ENCODE measurements around the gene NOXO1.
"Not testable (repeated sequence)": the region's sequence is repeated elsewhere in the genome, so short reads cannot be mapped to it uniquely, and the experiment has no call there.

Gene NOXO1

DNA sequence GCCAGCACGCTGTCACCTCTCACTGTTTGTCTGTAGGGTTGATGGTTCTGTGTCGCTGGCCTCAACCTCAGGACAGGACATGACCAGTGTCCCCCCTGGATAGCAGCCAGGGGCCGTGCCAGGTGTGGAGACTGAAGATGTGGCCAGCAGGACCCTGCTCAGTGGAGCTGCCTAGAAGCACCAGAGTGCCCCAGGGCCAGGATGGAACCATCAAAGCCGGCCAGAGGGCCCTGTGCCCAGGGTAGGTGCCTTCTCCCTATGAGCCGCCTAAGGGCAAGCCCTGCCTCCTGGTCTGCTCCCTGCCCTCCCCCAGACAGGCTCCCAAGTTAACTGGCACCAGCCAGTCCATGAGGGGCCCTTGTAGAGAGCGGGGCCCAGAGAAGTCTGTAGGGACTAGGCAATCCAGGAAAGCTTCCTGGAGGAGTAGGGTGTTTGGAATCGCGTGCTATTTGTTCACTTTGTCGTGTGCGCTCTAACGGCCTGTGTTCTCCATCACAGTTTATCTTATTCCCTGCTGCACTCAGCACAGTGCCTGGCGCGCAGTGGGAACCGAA lies 22.5 kb downstream of the NOXO1 start:
- POLR2A ChIA-PET = no interaction called here
- peak overlapping the region; percentile 26 for H3K4me3 ChIP-seq (ENCODE audit: low read depth, low read length)
- CTCF ChIA-PET = interaction anchor here (3.2 kb wide), 1 partner anchor 93 kb away, joined by 11 read pairs; no protein-coding TSS in a partner anchor
- DNase-seq (ENCODE audit: low read depth, low spot score) = no peak
- TF ChIP-seq, protein P1, sequence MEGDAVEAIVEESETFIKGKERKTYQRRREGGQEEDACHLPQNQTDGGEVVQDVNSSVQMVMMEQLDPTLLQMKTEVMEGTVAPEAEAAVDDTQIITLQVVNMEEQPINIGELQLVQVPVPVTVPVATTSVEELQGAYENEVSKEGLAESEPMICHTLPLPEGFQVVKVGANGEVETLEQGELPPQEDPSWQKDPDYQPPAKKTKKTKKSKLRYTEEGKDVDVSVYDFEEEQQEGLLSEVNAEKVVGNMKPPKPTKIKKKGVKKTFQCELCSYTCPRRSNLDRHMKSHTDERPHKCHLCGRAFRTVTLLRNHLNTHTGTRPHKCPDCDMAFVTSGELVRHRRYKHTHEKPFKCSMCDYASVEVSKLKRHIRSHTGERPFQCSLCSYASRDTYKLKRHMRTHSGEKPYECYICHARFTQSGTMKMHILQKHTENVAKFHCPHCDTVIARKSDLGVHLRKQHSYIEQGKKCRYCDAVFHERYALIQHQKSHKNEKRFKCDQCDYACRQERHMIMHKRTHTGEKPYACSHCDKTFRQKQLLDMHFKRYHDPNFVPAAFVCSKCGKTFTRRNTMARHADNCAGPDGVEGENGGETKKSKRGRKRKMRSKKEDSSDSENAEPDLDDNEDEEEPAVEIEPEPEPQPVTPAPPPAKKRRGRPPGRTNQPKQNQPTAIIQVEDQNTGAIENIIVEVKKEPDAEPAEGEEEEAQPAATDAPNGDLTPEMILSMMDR (IDR thresholded peaks at IDR 0.05; ENCODE audit: insufficient read depth, low read length, missing control alignments) = no peak

DNA sequence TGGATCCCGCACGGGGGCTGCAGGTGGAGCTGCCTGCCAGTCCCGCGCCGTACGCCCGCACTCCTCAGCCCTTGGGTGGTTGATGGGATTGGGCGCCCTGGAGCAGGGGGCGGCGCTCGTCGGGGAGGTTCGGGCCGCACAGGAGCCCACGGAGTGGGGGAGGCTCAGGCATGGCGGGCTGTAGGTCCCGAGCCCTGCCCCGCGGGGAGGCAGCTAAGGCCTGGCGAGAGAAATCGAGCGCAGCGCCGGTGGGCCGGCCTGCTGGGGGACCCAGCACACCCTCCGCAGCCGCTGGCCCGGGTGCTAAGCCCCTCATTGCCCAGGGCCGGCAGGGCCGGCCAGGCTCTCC lies 23.2 kb downstream of the NOXO1 start:
- H3K4me3 ChIP-seq (ENCODE audit: low read depth, low read length); DNase-seq (ENCODE audit: low read depth, low spot score); POLR2A ChIA-PET: not testable (repeated sequence)
- CTCF ChIA-PET = interaction anchor here (3.2 kb wide), 1 partner anchor 93 kb away, joined by 11 read pairs; no protein-coding TSS in a partner anchor

DNA sequence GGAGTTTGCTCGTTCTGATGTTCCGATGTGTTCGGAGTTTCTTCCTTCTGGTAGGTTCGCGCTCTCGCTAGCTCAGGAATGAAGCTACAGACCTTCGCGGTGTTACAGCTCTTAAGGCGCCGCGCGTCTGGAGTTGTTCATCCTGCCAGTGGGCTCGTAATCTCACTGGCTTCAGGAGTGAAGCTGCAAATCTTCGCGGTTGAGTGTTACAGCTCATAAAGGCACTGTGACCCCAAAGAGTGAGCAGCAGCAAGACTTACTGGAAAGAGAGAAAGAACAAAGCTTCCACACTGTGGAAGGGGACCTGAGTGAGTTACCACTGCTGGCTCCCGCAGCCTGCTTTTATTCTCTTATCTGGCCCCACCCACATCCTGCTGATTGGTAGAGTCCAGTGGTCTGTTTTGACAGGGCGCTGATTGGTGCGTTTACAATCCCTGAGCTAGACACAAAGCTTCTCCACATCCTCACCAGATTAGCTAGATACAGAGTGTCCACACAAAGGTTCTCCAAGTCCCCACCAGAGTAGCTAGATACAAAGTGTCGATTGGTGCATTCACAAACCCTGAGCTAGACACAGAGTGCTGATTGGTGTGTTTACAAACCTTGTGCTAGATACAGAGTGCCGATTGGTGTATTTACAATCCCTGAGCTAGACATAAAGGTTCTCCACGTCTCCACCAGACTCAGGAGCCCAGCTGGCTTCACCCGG lies 23.7 kb downstream of the NOXO1 start:
- DNase-seq (ENCODE audit: low read depth, low spot score); POLR2A ChIA-PET; H3K4me3 ChIP-seq (ENCODE audit: low read depth, low read length): not testable (repeated sequence)
- CTCF ChIA-PET = interaction anchor here (3.2 kb wide), 1 partner anchor 92 kb away, joined by 11 read pairs; no protein-coding TSS in a partner anchor

DNA sequence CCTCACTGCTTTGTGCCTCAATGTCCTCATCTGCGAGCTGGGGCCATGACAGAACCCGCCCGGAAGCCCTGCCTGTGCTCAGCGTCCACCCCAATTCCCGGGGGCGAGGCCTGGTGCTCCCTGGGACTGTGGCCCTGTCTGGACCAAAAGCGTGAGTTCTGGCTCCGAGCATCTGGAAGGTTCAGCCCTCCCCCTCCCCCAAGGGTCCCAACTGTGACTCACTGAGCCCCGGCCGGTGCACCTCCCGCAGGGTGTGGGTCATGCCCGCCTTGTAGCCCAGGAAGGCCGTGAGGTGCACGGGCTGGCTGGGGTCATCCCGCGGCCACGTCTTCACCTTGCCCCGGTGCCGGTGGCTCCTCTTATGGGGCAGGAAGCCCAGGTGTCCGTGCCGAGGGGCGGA lies 27.5 kb downstream of the NOXO1 start:
- CTCF ChIA-PET = interaction anchor here (1.8 kb wide), 1 partner anchor 11 kb away, joined by 5 read pairs; the partner anchor contains the start of gene MSRB1
- no peak for DNase-seq (ENCODE audit: low read depth, low spot score)
- TF ChIP-seq, protein P1 (IDR thresholded peaks at IDR 0.05; ENCODE audit: insufficient read depth, low read length, missing control alignments) = no peak
- no peak overlapping the region for H3K4me3 ChIP-seq (ENCODE audit: low read depth, low read length)
- POLR2A ChIA-PET = interaction anchor here (5.1 kb wide), 1 partner anchor 11 kb away, joined by 20 read pairs; the partner anchor contains the start of gene RPS2

DNA sequence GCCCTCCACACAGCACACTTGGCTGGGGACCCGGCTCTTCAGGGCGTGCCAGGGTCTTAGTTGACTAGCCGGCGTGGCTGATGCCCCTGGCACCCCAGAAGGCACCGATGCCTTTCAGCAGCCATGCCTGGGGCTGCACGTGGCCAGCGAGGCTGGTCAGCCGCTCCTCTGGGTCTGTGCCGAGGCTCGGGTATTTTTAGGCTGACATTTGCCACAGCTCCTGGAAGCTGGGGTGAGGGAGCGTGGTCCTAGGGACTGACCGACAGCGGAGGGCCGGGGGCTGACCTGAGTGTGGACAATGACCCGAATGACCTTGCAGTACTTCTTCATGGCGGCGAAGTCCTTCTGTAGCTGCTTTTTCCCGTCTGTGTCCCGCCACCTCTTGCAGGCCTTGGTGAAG lies 30.7 kb downstream of the NOXO1 start:
- DNase-seq (ENCODE audit: low read depth, low spot score) = no peak
- ChIA-PET CTCF (interaction anchor here (1.6 kb wide), 1 partner anchor 22 kb away, joined by 5 read pairs; no protein-coding TSS in a partner anchor), POLR2A (interaction anchor here (1.2 to 5.1 kb wide), 3 partner anchors 10 to 205 kb away, joined by 3 to 20 read pairs (median 4); partner anchors contain the start of genes RPS2 and TRAF7)
- no peak overlapping the region for H3K4me3 ChIP-seq (ENCODE audit: low read depth, low read length)
- TF ChIP-seq, protein P1 (IDR thresholded peaks at IDR 0.05; ENCODE audit: insufficient read depth, low read length, missing control alignments) = no peak

GRCh38 chr16:1950047-1950446 lies 31.2 kb downstream of the NOXO1 start:
- DNase-seq (ENCODE audit: low read depth, low spot score) = no peak
- ChIA-PET CTCF (interaction anchor here (1.6 kb wide), 1 partner anchor 21 kb away, joined by 5 read pairs; no protein-coding TSS in a partner anchor), POLR2A (interaction anchor here (1.3 kb wide), 1 partner anchor 205 kb away, joined by 4 read pairs; the partner anchor contains the start of gene TRAF7)
- no peak overlapping the region for H3K4me3 ChIP-seq (ENCODE audit: low read depth, low read length)
- TF ChIP-seq, protein P1 (IDR thresholded peaks at IDR 0.05; ENCODE audit: insufficient read depth, low read length, missing control alignments) = no peak

- no peak for DNase-seq (ENCODE audit: low read depth, low spot score)
- ChIA-PET CTCF (interaction anchor here (1.6 kb wide), 1 partner anchor 21 kb away, joined by 5 read pairs; no protein-coding TSS in a partner anchor), POLR2A (no interaction called here)
- TF ChIP-seq, protein P1 (IDR thresholded peaks at IDR 0.05; ENCODE audit: insufficient read depth, low read length, missing control alignments) = no peak
- no peak overlapping the region for H3K4me3 ChIP-seq (ENCODE audit: low read depth, low read length)
Measured at GRCh38 chr16:1949507-1949906, 31.8 kb downstream of the NOXO1 start.

Data from AG04449 (cell line).